WTC11 (cell line): Measurements from ENCODE around the gene CTNND2.

ENCODE experiments used
- NFYB ChIP-seq: sonication (generic); formaldehyde crosslinking; conservative IDR thresholded peaks from 2 replicates; pipeline ENCODE4 v1.8.0; 2022; ENCODE audit warnings: low read depth, missing genetic modification reagents
- ZNF232 ChIP-seq: sonication (generic); formaldehyde crosslinking; IDR thresholded peaks from 2 replicates; pipeline ENCODE4 v1.8.0; 2022; ENCODE audit warnings: mild to moderate bottlenecking, missing genetic modification reagents
- TF ChIP-seq, protein P1 (sequence below): fragments of 200-600 bp; IDR thresholded peaks from 2 replicates; pipeline ENCODE4 v1.8.0; 2022; ENCODE audit warnings: antibody characterized with exemption

DNA sequence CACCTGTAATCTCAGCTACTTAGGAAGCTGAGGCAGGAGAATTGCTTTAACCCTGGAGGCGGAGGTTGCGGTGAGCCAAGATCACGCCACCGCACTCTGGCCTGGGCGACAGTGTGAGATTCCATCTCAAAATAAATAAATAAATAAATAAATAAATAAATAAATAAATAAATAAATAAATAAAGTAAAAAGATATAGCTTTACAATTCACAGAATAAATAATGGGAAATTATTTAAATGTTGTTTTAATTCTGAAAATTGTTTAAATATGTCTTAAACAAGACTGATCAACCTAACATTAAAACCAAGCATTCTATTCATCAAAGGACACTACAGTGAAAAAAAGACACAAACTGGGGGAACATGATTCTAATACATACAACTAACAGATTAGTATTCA, 357.1 kb downstream of the CTNND2 start:
- TF ChIP-seq ZNF232 (CRISPR knock-in tag) (no peak), NFYB (no peak)
- TF ChIP-seq, protein P1, sequence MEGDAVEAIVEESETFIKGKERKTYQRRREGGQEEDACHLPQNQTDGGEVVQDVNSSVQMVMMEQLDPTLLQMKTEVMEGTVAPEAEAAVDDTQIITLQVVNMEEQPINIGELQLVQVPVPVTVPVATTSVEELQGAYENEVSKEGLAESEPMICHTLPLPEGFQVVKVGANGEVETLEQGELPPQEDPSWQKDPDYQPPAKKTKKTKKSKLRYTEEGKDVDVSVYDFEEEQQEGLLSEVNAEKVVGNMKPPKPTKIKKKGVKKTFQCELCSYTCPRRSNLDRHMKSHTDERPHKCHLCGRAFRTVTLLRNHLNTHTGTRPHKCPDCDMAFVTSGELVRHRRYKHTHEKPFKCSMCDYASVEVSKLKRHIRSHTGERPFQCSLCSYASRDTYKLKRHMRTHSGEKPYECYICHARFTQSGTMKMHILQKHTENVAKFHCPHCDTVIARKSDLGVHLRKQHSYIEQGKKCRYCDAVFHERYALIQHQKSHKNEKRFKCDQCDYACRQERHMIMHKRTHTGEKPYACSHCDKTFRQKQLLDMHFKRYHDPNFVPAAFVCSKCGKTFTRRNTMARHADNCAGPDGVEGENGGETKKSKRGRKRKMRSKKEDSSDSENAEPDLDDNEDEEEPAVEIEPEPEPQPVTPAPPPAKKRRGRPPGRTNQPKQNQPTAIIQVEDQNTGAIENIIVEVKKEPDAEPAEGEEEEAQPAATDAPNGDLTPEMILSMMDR = no peak
